Measurements from ENCODE around the gene B3GNT3.

DNA sequence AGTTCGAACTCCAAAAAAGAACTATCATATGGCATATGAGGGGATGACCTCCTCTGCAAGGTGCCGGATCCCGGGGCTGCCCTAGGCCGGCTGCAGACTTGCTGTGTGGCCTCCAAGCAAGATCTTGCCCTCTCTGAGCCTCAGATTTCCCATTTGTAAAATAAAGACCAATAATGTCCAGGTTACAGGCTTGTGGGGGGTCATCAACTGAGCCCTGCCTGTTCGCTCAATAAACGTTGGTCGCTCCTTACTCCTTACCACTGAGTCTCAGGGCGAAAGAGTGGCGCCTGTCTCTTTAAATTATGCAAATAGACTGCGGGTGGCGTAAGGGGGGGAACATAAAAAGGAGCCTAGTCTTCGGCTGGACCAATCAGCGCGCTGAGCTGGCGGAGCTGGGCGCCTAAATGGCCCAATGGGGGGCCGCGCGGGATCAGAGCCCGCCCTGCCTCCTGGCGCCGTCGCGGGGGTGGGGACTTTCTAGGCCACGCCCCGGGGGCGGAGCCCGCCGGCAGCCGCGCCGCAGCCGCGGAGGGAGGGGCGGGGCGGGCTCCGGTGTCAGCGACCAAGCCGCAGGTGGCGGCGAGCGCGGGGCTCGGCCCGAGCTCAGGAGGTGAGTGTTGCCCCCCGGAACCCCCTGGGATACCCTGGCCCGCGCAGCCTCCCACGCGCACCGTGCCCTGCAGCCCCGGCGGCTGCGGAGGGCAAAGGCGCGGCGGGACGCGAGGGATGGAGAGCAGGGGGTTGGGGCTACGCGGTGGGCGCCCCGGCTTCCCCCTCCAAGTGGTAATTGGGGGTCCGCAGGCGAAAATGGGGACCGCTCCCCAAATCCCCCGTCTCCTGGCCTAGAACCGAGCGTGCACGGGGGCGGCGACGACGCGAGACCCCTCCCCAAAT, 47.5 kb upstream of the B3GNT3 start:
- no peak for TF ChIP-seq EZH2 (IDR thresholded peaks at IDR 0.05)
- TF ChIP-seq, protein P1, sequence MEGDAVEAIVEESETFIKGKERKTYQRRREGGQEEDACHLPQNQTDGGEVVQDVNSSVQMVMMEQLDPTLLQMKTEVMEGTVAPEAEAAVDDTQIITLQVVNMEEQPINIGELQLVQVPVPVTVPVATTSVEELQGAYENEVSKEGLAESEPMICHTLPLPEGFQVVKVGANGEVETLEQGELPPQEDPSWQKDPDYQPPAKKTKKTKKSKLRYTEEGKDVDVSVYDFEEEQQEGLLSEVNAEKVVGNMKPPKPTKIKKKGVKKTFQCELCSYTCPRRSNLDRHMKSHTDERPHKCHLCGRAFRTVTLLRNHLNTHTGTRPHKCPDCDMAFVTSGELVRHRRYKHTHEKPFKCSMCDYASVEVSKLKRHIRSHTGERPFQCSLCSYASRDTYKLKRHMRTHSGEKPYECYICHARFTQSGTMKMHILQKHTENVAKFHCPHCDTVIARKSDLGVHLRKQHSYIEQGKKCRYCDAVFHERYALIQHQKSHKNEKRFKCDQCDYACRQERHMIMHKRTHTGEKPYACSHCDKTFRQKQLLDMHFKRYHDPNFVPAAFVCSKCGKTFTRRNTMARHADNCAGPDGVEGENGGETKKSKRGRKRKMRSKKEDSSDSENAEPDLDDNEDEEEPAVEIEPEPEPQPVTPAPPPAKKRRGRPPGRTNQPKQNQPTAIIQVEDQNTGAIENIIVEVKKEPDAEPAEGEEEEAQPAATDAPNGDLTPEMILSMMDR (IDR thresholded peaks at IDR 0.05): no peak
- no peak for TF ChIP-seq EZH2phosphoT487 (IDR thresholded peaks at IDR 0.05)

Measured in neural progenitor cell (in vitro differentiated cells).